ENCODE measurements around the gene RBM19.
"Not testable (repeated sequence)": the region's sequence is repeated elsewhere in the genome, so short reads cannot be mapped to it uniquely, and the experiment has no call there.

The RBM19 gene, protein sequence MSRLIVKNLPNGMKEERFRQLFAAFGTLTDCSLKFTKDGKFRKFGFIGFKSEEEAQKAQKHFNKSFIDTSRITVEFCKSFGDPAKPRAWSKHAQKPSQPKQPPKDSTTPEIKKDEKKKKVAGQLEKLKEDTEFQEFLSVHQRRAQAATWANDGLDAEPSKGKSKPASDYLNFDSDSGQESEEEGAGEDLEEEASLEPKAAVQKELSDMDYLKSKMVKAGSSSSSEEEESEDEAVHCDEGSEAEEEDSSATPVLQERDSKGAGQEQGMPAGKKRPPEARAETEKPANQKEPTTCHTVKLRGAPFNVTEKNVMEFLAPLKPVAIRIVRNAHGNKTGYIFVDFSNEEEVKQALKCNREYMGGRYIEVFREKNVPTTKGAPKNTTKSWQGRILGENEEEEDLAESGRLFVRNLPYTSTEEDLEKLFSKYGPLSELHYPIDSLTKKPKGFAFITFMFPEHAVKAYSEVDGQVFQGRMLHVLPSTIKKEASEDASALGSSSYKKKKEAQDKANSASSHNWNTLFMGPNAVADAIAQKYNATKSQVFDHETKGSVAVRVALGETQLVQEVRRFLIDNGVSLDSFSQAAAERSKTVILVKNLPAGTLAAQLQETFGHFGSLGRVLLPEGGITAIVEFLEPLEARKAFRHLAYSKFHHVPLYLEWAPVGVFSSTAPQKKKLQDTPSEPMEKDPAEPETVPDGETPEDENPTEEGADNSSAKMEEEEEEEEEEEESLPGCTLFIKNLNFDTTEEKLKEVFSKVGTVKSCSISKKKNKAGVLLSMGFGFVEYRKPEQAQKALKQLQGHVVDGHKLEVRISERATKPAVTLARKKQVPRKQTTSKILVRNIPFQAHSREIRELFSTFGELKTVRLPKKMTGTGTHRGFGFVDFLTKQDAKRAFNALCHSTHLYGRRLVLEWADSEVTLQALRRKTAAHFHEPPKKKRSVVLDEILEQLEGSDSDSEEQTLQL

DNA sequence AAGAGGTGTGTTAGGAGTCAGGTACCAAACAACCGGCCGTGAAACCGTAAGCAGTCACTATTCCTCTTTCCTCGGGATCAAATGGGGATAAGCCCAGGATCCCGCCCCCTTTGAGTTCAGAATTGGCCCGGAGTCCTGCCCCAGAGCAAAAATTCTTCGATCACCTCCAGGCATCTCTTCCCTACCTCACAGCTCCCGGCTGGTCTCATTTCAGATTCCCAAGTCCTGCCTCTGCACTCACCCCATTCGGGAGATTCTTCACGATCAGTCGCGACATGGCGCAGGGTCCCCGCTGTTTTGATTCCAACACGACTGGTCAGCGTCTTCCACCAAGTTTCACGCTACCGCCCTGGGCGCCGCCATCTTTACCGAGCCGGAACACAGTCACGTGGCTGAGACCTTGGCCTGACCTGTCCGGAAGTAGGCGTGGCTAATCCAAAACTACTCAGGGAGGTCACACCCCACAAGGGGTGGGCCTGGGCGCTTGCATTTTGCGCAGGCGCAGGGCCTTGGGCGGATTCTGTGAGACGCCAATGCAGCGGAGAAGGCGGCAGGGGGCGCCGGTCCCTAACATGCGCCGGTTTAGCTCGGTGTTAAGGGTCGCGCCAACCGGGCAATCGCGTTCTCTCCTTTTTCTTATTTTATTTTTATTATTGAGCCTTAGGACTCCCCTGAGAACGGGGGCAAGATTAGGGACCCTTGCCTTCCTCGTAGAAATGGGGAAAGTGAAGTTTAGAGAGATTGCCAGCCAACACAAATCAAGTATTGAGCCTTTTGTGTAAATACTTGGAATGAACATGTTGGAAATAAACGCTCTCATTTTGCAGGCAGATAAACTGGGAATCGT, at the start of gene RBM19:
TSS of gene RBM19 (minus strand) at position 375 of the 847 bp plus-strand sequence. CDS start at position 277, 98 bp downstream.
- peak; percentile 99 for DNase-seq (ENCODE audit: low spot score)

DNA sequence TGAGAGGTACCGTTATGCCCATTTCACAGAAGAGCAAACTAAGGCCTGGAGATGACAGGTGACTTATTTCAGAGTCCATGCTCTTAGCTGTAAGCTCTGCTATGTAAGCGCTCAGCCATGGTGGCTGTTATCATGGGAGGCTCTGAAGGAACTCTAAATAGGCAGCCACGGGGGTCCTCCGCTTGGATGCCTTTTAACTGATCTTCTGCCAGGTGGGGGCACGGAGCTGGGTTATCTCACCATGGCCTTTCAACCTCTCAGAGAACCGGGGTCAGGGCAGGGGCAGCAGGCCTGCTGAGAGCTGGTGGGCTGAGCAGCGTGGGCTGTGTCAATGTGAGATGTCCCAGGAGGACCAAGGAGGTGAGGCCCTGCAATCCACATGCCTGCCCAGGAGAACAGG, 49.7 kb upstream of the RBM19 start:
- no peak for DNase-seq (ENCODE audit: low spot score)

DNA sequence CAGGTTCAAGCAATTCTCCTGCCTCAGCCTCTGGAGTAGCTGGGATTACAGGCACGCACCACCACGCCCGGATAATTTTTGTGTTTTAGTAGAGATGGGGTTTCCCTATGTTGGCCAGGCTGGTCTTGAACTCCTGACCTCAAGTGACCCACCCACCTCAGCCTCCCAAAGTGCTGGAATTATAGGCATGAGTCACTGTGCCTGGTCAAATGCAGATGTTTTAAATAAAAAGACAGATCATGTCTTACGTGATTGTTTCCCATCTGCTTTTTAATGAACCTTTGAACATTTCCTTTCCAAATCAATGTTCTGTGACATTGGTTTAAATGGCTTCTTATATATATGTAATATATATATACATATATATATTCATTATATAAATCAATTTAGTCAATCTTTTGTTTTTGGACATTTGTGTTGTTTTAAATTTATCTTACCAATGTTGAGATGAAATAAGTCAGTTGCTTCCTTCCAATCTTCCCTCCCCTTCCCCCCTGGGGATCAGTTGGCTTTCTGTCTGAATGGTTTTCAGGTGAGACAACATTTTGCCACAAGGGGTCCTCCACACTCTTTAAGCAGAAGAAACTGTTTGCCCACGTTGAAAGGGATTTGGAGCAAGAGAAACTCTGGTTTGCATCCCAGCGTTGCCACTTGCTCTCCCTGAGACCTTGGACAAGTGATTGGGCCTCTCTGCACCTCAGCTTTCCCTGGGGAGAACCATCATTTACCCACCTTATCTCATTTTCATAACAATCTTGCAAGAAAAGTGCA, 47.6 kb upstream of the RBM19 start:
- no peak for DNase-seq (ENCODE audit: low spot score)

DNA sequence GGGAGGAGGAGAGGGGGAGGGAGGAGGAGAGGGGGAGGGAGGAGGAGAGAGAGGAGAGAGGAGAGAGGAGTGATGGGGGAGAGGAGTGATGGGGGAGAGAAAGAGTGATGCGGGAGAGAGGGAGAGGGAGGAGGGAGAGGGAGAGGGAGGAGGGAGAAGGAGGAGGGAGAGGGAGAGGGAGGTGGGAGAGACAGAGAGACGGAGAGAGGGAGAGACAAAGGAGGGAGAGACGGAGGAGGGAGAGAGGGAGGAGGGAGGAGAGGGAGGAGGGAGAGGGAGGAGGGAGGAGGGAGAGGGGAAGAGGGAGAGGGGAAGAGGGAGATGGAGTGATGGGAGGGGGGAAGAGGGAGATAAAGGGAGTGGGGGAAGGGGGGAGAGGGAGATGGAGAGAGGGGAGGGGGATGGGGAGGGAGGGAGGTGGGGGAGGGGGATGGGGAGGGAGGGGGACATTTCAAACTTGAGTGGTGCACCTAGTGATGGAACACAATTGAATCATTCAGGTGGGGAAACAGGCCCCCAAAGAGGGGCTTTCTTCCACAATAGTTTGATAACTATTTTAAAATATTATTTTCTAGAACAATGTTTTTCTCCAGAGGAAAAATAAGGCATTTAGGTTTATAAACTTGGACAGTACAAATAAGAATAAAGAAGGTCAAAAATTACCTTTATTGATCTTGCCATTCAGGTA, 46.8 kb upstream of the RBM19 start:
- no peak for DNase-seq (ENCODE audit: low spot score)

DNA sequence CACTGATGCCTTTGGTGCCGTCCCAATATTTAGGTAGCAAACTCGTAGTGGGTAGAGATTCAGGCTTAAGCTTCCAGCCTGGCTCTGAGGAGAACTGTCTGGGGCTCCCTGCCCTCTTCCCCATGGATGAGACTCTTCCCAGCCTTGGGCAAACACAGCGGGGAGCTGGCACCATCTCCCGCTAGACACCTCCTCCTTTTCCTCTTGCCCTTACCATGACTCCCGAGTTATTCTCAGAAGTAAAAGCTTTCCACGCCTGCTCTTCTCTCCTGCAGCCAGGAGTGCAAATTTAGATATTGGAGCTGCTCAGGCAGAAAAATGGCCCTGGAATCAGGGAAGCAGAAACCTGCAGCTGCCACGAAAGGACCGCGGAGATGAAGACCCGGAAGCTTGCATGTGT, 45.6 kb upstream of the RBM19 start:
- DNase-seq (ENCODE audit: low spot score) = no peak

DNA sequence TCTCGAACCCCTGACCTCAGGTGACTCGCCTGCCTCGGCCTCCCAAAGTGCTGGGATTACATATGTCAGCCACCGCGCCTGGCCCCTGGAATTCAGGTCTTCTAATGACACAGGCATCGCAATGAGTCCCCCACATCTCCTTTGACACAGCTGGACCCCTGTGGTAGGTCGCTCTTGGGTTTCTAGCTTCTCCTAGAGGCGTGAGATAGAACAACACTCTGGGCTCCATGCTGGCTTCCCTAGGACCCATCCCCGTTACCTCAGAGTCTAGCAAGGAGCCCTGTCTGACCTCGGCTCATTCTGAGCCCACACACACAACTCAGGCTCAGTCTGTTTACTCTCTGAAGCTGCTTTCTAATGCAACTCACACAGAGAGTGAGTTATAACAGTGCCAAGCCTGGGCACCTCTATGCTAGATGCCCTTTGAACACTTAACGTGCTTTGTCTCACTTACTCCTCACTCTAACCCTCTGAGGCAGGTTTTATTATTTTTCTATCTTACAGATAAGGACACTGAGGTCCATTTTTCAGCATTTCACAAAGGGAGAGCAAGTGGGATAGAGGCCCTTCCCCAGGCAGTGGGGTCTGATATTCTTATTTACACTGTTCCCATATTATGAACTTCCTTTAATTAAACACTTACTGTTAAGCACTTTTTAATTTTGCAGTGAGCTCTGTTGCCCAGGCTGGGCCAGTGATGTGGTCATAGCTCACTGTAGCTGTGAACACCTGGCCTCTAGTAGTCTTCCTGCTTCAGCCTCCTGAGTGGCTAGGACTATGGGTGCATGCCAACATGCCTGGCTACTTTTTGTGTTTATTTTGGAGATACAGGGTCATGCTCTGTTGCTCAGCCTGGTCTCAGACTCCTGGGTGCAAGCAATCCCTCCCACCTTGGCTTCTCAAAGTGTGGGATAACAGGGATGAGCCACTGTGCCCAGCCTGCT, 40.6 kb upstream of the RBM19 start:
- DNase-seq (ENCODE audit: low spot score) = no peak

GRCh38 chr12:114004402-114004801, 38.3 kb upstream of the RBM19 start:
- no peak for DNase-seq (ENCODE audit: low spot score)

DNA sequence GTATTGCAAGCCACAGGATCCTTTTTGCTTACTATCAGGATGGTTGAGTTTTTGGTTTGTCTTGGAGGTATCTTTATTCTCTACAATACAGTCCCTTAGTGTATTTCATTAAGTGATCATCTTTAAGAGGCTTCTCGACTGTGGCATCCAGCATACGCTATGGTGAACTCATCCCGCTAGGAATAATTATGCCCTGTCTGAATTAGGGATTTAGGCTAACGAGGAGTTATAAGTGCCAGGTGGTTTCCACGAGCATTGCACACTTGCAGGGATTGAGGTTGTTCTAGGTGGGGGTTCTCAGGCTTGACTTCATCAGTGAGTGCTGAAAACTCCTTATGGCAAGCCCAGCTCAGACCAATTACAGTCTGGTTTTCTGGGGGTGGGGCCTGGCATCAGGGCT, 37.2 kb upstream of the RBM19 start:
- no peak for DNase-seq (ENCODE audit: low spot score)

GRCh38 chr12:114001511-114002340, 35.6 kb upstream of the RBM19 start:
- no peak for DNase-seq (ENCODE audit: low spot score)

DNA sequence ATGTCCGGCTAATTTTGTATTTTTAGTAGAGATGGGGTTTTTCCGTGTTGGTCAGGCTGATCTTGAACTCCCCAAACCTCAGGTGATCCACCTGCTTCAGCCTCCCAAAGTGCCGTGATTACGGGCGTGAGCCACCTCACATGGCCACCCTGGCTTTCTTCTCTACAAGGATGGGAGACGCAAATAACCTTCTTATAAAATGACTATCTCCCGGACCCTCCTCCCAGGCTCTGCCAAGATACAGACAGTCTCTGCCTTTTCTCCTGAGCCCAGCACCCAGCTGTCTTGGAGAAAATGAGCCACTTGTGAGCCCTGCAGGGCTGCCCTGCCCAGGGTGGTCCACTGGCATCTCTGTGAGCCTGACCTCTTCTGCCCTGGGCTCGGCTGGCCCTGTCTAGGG, 34.7 kb upstream of the RBM19 start:
- DNase-seq (ENCODE audit: low spot score) = no peak

GRCh38 chr12:114000261-114000660, 34.1 kb upstream of the RBM19 start:
- DNase-seq (ENCODE audit: low spot score) = not testable (repeated sequence)

- DNase-seq (ENCODE audit: low spot score) = no peak
These were observed 31.2 kb upstream of the RBM19 start for GRCh38 chr12:113997365-113997764.

- DNase-seq (ENCODE audit: low spot score) = no peak
These were observed 29.9 kb upstream of the RBM19 start for GRCh38 chr12:113996026-113996425.

GRCh38 chr12:113994051-113994450, 27.9 kb upstream of the RBM19 start:
- no peak for DNase-seq (ENCODE audit: low spot score)

DNA sequence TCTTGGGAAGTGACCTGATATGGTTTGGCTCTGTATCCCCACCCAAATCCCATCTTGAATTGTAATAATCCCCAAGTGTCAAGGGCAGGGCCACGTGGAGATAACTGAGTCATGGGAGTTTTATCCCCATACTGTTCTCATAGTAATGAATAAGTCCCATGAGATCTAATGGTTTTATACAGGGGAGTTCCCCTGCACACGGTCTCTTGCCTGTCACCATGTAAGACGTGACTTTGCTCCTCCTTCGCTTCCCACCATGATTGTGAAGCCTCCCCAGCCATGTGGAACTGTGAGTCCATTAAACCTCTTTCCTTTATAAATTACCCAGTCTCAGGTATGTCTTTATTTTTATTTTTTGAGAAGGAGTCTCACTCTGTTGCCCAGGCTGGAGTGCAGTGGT, 26.6 kb upstream of the RBM19 start:
- DNase-seq (ENCODE audit: low spot score) = not testable (repeated sequence)

GRCh38 chr12:113991224-113992044, 25.3 kb upstream of the RBM19 start:
- DNase-seq (ENCODE audit: low spot score) = no peak
